Measurements from ENCODE around the gene MALSU1. TPM values are rescaled to one million over a fixed set of nuclear protein-coding genes. Genes with fewer than 3 reads are reported as not detected.
A peak's percentile ranks its signal among the peaks of the same experiment; 100 is the strongest.

The MALSU1 gene
- total and polyA plus RNA-seq, 9 donors = 44.3 to 88.7 (median 53.2) TPM

DNA sequence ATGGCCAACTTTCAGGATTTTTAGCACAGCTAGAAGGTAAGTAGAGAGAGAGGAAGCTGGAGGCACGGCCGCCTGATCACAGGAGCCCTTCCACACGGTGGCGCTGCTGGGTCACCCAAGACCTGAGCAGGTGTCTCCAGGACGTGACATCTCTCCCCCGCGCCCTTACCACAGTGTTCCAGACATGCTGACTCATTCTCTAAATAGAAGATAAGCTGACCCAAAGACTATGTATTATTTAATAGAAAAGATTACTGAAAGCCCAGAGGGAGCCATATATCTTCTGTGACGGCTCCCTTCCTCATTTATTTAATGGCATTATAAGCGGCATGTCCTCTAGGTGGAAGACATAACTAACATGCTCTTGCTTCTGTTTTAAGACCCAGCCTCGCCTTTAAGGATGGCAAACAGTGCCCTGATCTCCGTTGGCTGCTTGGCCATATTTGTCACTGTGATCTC, 26.0 kb upstream of the MALSU1 start:
- H3K36me3 ChIP-seq = no peaks in the 10 kb centered on the region
- H3K9me3 ChIP-seq = no peaks in the 10 kb centered on the region
- H3K4me1 ChIP-seq (ENCODE audit: insufficient read depth) = no peaks in the 10 kb centered on the region
- TF ChIP-seq, protein P1, sequence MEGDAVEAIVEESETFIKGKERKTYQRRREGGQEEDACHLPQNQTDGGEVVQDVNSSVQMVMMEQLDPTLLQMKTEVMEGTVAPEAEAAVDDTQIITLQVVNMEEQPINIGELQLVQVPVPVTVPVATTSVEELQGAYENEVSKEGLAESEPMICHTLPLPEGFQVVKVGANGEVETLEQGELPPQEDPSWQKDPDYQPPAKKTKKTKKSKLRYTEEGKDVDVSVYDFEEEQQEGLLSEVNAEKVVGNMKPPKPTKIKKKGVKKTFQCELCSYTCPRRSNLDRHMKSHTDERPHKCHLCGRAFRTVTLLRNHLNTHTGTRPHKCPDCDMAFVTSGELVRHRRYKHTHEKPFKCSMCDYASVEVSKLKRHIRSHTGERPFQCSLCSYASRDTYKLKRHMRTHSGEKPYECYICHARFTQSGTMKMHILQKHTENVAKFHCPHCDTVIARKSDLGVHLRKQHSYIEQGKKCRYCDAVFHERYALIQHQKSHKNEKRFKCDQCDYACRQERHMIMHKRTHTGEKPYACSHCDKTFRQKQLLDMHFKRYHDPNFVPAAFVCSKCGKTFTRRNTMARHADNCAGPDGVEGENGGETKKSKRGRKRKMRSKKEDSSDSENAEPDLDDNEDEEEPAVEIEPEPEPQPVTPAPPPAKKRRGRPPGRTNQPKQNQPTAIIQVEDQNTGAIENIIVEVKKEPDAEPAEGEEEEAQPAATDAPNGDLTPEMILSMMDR (IDR thresholded peaks at IDR 0.05) = peak; percentile 46 to 61 (median 46)
- TF ChIP-seq EP300 (IDR thresholded peaks at IDR 0.05) = no peak
- H3K27me3 ChIP-seq = no peaks in the 10 kb centered on the region
- intact Hi-C loops (cut with DNase I) = loop anchor here in 2 of 4 donors (5.0 to 10.0 kb wide), 2 partner anchors 189 to 442 kb away; partner anchors contain the start of gene STK31 (in 1 of the 2)
- peak; percentile 81 to 91 (median 86) for DNase-seq
- H3K27ac ChIP-seq = no peak overlapping the region
- no peak overlapping the region for H3K4me3 ChIP-seq
- 3 to 12% (median 6%) methylated on average over 11 of the region's 11 CpGs for WGBS, 3 donors

DNA sequence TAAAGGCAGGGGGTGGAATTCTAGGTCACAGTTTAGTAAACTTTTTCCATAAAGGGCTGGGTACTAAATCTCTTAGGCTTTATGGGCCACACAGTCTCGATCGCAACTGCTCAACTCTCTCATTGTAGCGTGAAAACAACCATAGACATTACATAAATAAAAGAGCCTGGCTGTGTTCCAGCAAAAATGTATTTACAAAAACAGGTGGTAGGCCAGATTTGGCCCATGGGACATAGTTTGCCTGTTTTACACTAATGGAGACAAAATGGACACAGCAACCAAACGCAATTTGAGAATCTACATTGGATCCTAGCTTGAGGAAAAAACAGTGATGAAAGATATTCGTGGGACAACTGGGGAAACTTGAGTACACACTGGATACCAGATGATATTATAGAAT, 23.2 kb upstream of the MALSU1 start:
- Histone ChIP-seq H3K36me3 (no peaks in the 10 kb centered on the region), H3K27ac (no peak overlapping the region), H3K9me3 (no peaks in the 10 kb centered on the region), H3K4me3 (no peak overlapping the region), H3K4me1 (ENCODE audit: insufficient read depth) (no peaks in the 10 kb centered on the region), H3K27me3 (no peaks in the 10 kb centered on the region)
- 81 to 89% (median 86%) methylated on average over 5 of the region's 5 CpGs for WGBS, 3 donors
- intact Hi-C loops (cut with DNase I) = loop anchor here in 1 of 4 donors (10.0 kb wide), 1 partner anchor 439 kb away; the partner anchor contains the start of gene STK31
- TF ChIP-seq EP300 (IDR thresholded peaks at IDR 0.05) (no peak), POLR2A (IDR thresholded peaks at IDR 0.05) (no peak)
- TF ChIP-seq, protein P1 (IDR thresholded peaks at IDR 0.05) = no peak
- DNase-seq = no peak

DNA sequence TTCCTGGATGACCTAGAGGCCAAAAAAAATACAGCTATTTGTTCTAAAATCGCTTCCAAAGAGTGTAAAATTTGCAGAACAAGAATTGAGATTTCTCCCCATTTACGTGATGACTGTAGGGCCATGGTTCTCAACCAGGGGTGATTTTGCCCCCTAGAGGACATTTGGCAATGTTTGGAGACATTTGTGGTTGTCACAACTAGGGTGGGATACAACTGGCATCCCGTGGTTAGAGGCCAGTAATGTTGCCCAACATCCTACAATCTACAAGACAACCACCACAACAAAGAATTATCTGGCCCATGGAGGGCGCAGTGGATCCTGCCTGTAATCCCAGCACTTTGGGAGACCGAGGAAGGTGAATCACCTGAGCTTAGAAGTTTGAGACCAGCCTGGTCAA, 22.8 kb upstream of the MALSU1 start:
- H3K9me3 ChIP-seq = no peaks in the 10 kb centered on the region
- no peak overlapping the region for H3K4me3 ChIP-seq
- TF ChIP-seq, protein P1 (IDR thresholded peaks at IDR 0.05) = no peak
- no peak for TF ChIP-seq EP300 (IDR thresholded peaks at IDR 0.05)
- no peak for TF ChIP-seq POLR2A (IDR thresholded peaks at IDR 0.05)
- no peak for DNase-seq
- intact Hi-C loops (cut with DNase I) = loop anchor here in 1 of 4 donors (10.0 kb wide), 1 partner anchor 438 kb away; the partner anchor contains the start of gene STK31
- H3K36me3 ChIP-seq = no peaks in the 10 kb centered on the region
- WGBS, 3 donors = 65 to 75% (median 68%) methylated on average over 5 of the region's 5 CpGs
- H3K27ac ChIP-seq = no peak overlapping the region
- no peaks in the 10 kb centered on the region for H3K27me3 ChIP-seq
- H3K4me1 ChIP-seq (ENCODE audit: insufficient read depth) = no peaks in the 10 kb centered on the region

DNA sequence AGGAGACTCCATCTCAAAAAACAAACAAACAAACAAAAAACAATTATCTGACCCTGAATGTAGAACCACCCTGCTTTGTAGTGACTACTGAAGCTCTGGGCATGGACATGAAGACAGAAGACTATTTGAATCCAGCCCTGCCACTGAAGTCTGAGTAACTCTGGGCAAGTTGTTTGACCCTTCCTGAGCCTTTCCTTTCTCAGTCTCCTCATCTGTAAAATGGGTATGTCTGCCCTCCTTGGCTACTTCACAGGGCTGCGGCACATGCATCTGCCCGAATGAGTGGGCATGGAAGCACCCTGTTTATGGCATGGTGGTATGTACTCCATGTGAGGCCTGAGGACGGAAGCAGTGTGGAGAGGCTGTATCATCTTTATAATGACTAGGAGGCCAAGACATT, 22.2 kb upstream of the MALSU1 start:
- no peak for TF ChIP-seq EP300 (IDR thresholded peaks at IDR 0.05)
- TF ChIP-seq, protein P1 (IDR thresholded peaks at IDR 0.05) = no peak
- TF ChIP-seq POLR2A (IDR thresholded peaks at IDR 0.05) = no peak
- Histone ChIP-seq H3K27me3 (no peaks in the 10 kb centered on the region), H3K9me3 (no peaks in the 10 kb centered on the region), H3K4me1 (ENCODE audit: insufficient read depth) (no peaks in the 10 kb centered on the region), H3K36me3 (no peaks in the 10 kb centered on the region), H3K4me3 (no peak overlapping the region), H3K27ac (no peak overlapping the region)
- intact Hi-C loops (cut with DNase I) = loop anchor here in 1 of 4 donors (10.0 kb wide), 1 partner anchor 438 kb away; the partner anchor contains the start of gene STK31
- no peak for DNase-seq
- 79 to 86% (median 83%) methylated on average over 3 of the region's 3 CpGs for WGBS, 3 donors

Measured in ovary (tissue), 9 donors.